ENCODE results near the gene ZSCAN18.

Gene ZSCAN18

DNA sequence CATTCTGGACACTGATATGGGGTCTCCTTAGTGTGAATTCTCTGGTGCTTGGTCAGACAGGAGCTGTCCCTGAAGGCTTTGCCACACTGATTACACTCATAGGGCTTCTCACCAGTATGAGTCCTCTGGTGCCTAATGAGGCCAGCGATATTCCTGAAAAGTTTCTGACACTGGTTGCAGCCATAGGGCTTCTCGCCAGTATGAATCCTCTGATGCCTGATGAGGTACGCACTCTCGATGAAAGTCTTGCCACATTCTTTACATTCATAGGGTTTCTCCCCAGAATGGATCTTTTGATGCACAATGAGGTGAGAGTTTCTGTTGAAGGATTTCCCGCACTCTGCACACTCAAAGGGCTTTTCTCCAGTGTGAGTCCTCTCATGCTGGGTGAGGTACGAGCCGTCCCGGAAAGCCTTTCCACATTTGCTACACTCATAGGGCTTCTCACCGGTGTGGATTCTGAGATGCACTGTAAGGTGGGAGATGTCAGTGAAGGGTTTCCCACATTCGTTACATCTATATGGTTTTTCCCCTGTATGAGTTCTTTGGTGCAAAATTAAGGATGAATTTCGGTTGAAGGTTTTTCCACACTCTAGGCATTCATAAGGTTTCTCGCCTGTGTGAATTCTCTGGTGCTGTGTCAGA, 30.1 kb upstream of the ZSCAN18 start:
- peaks cover 59% of the 10 kb centered on the region for H3K9me3 ChIP-seq (ENCODE audit: severe bottlenecking)
- H3K4me3 ChIP-seq (ENCODE audit: low read depth, low read length), result no peak overlapping the region
- no peak overlapping the region for H3K27ac ChIP-seq
- DNase-seq, result no peak
- H3K27me3 ChIP-seq (ENCODE audit: insufficient read depth, low read depth, severe bottlenecking), result no peaks in the 10 kb centered on the region
- H3K36me3 ChIP-seq, result peaks cover 56% of the 10 kb centered on the region
- TF ChIP-seq, protein P1, sequence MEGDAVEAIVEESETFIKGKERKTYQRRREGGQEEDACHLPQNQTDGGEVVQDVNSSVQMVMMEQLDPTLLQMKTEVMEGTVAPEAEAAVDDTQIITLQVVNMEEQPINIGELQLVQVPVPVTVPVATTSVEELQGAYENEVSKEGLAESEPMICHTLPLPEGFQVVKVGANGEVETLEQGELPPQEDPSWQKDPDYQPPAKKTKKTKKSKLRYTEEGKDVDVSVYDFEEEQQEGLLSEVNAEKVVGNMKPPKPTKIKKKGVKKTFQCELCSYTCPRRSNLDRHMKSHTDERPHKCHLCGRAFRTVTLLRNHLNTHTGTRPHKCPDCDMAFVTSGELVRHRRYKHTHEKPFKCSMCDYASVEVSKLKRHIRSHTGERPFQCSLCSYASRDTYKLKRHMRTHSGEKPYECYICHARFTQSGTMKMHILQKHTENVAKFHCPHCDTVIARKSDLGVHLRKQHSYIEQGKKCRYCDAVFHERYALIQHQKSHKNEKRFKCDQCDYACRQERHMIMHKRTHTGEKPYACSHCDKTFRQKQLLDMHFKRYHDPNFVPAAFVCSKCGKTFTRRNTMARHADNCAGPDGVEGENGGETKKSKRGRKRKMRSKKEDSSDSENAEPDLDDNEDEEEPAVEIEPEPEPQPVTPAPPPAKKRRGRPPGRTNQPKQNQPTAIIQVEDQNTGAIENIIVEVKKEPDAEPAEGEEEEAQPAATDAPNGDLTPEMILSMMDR (IDR thresholded peaks at IDR 0.05; ENCODE audit: low read depth, low read length), result no peak

DNA sequence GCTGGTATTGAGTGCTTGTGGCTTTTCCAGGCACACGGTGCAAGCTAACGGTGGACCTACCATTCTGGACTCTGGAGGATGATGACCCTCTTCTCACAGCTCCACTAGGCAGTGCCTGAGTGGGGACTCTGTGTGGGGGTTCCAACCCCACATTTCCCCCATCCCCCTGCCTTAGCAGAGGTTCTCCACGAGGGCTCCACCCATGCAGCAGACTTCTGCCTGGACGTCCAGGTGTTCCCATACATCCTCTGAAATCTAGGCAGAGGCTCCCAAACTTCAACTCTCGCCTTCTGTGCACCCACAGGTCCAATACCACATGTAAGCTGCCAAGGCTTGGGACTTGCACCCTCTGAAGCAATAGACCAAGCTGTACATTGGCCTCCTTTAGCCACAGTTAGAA, 25.3 kb upstream of the ZSCAN18 start:
- TF ChIP-seq, protein P1 (IDR thresholded peaks at IDR 0.05; ENCODE audit: low read depth, low read length), result no peak
- DNase-seq, result no peak
- Histone ChIP-seq H3K9me3 (ENCODE audit: severe bottlenecking) (peaks cover 57% of the 10 kb centered on the region), H3K27me3 (ENCODE audit: insufficient read depth, low read depth, severe bottlenecking) (no peaks in the 10 kb centered on the region), H3K4me3 (ENCODE audit: low read depth, low read length) (no peak overlapping the region), H3K36me3 (peaks cover 18% of the 10 kb centered on the region), H3K27ac (no peak overlapping the region)

DNA sequence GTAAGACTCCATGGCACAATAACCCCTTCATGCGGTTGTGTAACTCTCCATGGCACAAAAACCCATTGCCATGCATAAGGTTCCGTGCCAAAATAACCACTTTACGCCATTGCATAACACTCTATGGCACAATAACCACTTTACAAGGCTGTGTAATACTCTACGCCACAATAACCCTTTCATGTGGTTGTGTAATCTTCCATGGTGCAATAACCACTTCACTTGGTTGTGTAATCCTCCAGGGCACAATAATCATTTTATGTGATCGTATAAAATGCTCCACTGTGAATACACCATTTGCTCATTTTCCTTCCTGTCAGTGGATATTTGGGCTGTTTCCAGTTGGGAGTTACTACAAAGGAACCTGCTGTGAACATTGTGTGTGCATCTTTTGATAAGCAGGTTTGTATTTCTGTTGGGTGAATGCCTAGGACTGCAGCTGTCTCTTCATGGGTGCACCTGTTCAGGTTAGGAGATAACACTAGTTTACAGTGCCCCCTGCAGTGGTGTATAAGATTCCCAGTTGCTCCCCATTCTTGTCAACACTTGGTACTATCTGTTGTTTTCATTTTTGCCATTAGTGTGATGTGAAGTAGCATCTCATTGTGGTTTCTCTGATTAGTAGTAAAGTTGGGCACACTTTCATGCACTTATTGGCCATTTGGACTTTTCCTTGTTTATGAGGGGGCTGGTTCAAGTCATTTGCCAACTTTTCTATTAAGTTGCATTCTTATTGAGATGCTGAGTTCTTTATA, 21.1 kb upstream of the ZSCAN18 start:
- Histone ChIP-seq H3K36me3 (no peaks in the 10 kb centered on the region), H3K27ac (no peak overlapping the region), H3K4me3 (ENCODE audit: low read depth, low read length) (no peak overlapping the region), H3K9me3 (ENCODE audit: severe bottlenecking) (peaks cover 58% of the 10 kb centered on the region), H3K27me3 (ENCODE audit: insufficient read depth, low read depth, severe bottlenecking) (peaks cover 3% of the 10 kb centered on the region)
- TF ChIP-seq, protein P1 (IDR thresholded peaks at IDR 0.05; ENCODE audit: low read depth, low read length), result no peak
- no peak for DNase-seq

DNA sequence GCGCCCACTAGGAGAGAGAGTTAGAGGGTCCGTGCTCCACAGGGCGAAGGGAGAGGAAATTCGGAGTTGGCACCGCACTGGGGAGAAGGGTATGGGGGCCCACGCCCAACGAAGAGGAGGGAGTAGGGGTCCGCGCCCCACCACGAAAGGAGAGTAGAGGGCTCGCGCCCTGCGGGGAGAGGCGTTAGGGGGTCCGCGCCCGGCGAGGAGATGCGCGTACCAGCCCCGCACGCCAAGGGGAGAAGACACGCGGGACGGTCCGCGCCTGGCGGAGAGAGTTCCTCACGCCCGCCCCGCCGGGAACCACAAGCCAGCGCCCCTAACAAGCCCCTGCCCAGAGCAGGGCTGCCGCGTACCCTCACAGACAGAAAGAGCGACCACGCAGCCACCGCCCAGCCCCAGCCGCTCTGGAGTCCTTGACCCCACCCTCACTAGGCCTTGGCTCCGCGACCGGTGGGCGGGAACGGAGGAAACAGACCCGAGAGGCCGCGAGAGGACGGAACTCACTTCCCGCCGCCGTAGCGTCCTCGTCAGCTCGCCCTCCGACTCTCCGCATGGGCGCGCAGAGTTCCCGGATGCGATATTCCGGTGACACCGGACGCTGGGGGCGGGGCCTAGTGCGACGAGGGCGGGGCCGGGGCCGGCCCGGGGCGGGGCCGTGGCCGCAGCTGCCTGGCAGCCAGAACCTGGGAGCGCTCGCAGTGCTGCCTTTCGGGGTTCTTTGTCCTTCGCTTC, 20.0 kb upstream of the ZSCAN18 start:
- Histone ChIP-seq H3K9me3 (ENCODE audit: severe bottlenecking) (peaks cover 53% of the 10 kb centered on the region), H3K27ac (no peak overlapping the region), H3K27me3 (ENCODE audit: insufficient read depth, low read depth, severe bottlenecking) (peaks cover 3% of the 10 kb centered on the region), H3K4me3 (ENCODE audit: low read depth, low read length) (no peak overlapping the region), H3K36me3 (no peaks in the 10 kb centered on the region)
- TF ChIP-seq, protein P1 (IDR thresholded peaks at IDR 0.05; ENCODE audit: low read depth, low read length), result no peak
- DNase-seq, result no peak

DNA sequence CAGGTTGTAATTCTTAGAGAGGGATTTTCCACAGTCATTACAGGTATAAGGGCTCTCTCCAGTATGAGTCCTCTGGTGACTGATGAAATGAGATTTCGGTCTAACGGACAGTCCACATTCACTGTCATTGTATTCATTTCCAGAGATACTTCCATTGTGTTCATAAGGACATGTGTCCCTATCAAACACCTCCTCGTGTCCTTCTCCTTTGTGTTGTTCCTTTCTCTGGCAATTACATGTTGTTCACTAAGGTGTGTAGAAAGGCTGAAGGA, 10.5 kb upstream of the ZSCAN18 start:
- Histone ChIP-seq H3K9me3 (ENCODE audit: severe bottlenecking) (peaks cover 67% of the 10 kb centered on the region), H3K36me3 (no peaks in the 10 kb centered on the region), H3K27me3 (ENCODE audit: insufficient read depth, low read depth, severe bottlenecking) (no peaks in the 10 kb centered on the region), H3K27ac (no peak overlapping the region), H3K4me3 (ENCODE audit: low read depth, low read length) (no peak overlapping the region)
- TF ChIP-seq, protein P1 (IDR thresholded peaks at IDR 0.05; ENCODE audit: low read depth, low read length), result no peak
- no peak for DNase-seq

Measured in WERI-Rb-1 (cell line).